Activated naive CD4-positive, alpha-beta T cell treated with Interleukin-2 at 50 U/mL for 16 hours (primary cell): ENCODE results near the gene CRAT.
A peak's percentile ranks its signal among the peaks of the same experiment; 100 is the strongest.
"Not testable (repeated sequence)": the region's sequence is repeated elsewhere in the genome, so short reads cannot be mapped to it uniquely, and the experiment has no call there.

Experiments used
- DNase-seq: peaks from one replicate; pipeline ENCODE4 v3.0.0-alpha.2; 2020

CRAT gene

GRCh38 chr9:129138144-129138462 is 27.5 kb upstream of the CRAT start:
- DNase-seq, result no peak

- no peak for DNase-seq
Measured at GRCh38 chr9:129137292-129138143, 26.9 kb upstream of the CRAT start.

GRCh38 chr9:129136446-129137035 is 25.9 kb upstream of the CRAT start:
- no peak for DNase-seq

GRCh38 chr9:129135476-129135875 is 24.9 kb upstream of the CRAT start:
- DNase-seq, result no peak

- DNase-seq, result no peak
Measured at GRCh38 chr9:129133082-129133481, 22.5 kb upstream of the CRAT start.

- DNase-seq, result peak; percentile 87
Measured at GRCh38 chr9:129131300-129132145, 20.9 kb upstream of the CRAT start.

GRCh38 chr9:129130791-129131190 is 20.2 kb upstream of the CRAT start:
- DNase-seq, result no peak

- not testable (repeated sequence) for DNase-seq
Measured at GRCh38 chr9:129130271-129130670, 19.7 kb upstream of the CRAT start.

- no peak for DNase-seq
Measured at GRCh38 chr9:129128689-129129088, 18.1 kb upstream of the CRAT start.

- no peak for DNase-seq
Measured at GRCh38 chr9:129126749-129127618, 16.4 kb upstream of the CRAT start.

GRCh38 chr9:129125478-129125877 is 14.9 kb upstream of the CRAT start:
- DNase-seq, result no peak

GRCh38 chr9:129124506-129125069 is 14.0 kb upstream of the CRAT start:
- DNase-seq, result no peak

- not testable (repeated sequence) for DNase-seq
Measured at GRCh38 chr9:129122976-129123375, 12.4 kb upstream of the CRAT start.

GRCh38 chr9:129122133-129122532 is 11.5 kb upstream of the CRAT start:
- no peak for DNase-seq

GRCh38 chr9:129121483-129121882 is 10.9 kb upstream of the CRAT start:
- no peak for DNase-seq

- DNase-seq, result no peak
Measured at GRCh38 chr9:129118799-129119198, 8.2 kb upstream of the CRAT start.

- DNase-seq, result no peak
Measured at GRCh38 chr9:129113645-129114304, 3.2 kb upstream of the CRAT start.

- not testable (repeated sequence) for DNase-seq
Measured at GRCh38 chr9:129112526-129112925, 1.9 kb upstream of the CRAT start.

GRCh38 chr9:129111528-129112151 is 1.0 kb upstream of the CRAT start:
- DNase-seq, result peak; percentile 40

GRCh38 chr9:129109952-129110739 is 447 bp downstream of the CRAT start:
- DNase-seq, result no peak

GRCh38 chr9:129109537-129109903 is 1.1 kb downstream of the CRAT start:
- DNase-seq, result peak; percentile 12
